Astrocyte of the cerebellum (primary cell): ENCODE measurements around the gene ARHGAP26.

Experiments used
- DNase-seq: peaks from one replicate; pipeline ENCODE4 v3.0.0-alpha.2; 2011; ENCODE audit warnings: low read depth
- H3K4me3 ChIP-seq: 2 replicates; pipeline ENCODE4 v1.5.1; 2011; ENCODE audit warnings: mild to moderate bottlenecking, low read depth, low read length, moderate library complexity
- in situ Hi-C: cut with HindIII; loops from 2 replicates; pipeline ENCODE4 v1.10.0; 2017; ENCODE audit warnings: low sequenced_read_pairs
- TF ChIP-seq, protein P1 (sequence below): IDR thresholded peaks from 2 replicates; pipeline ENCODE4 v1.5.1; 2012; ENCODE audit warnings: low read length, low read depth, moderate library complexity, mild to moderate bottlenecking; ENCODE audit errors: missing control alignments

ARHGAP26 gene

DNA sequence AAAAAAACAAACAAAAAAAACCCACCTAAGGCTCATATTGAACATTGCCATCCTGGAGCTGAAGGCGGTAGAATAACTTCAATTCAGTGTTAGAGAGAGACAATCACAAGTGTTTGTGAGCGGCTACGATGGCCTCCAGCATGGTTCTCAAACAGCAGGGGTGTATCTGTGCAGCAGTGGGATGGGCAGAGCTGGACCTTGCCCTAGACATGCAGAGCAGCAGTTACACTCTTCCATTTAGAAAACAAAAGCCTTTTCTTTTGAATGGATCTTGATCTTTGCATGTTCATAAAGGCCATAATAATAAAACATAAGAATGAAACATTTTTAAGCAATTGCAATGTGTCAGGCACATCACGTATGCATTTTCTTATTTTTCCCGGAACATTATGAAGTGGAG is 50.3 kb downstream of the ARHGAP26 start:
- H3K4me3 ChIP-seq, result no peak overlapping the region
- TF ChIP-seq, protein P1, sequence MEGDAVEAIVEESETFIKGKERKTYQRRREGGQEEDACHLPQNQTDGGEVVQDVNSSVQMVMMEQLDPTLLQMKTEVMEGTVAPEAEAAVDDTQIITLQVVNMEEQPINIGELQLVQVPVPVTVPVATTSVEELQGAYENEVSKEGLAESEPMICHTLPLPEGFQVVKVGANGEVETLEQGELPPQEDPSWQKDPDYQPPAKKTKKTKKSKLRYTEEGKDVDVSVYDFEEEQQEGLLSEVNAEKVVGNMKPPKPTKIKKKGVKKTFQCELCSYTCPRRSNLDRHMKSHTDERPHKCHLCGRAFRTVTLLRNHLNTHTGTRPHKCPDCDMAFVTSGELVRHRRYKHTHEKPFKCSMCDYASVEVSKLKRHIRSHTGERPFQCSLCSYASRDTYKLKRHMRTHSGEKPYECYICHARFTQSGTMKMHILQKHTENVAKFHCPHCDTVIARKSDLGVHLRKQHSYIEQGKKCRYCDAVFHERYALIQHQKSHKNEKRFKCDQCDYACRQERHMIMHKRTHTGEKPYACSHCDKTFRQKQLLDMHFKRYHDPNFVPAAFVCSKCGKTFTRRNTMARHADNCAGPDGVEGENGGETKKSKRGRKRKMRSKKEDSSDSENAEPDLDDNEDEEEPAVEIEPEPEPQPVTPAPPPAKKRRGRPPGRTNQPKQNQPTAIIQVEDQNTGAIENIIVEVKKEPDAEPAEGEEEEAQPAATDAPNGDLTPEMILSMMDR, result no peak
- no peak for DNase-seq
- in situ Hi-C loops, result no loop called here

DNA sequence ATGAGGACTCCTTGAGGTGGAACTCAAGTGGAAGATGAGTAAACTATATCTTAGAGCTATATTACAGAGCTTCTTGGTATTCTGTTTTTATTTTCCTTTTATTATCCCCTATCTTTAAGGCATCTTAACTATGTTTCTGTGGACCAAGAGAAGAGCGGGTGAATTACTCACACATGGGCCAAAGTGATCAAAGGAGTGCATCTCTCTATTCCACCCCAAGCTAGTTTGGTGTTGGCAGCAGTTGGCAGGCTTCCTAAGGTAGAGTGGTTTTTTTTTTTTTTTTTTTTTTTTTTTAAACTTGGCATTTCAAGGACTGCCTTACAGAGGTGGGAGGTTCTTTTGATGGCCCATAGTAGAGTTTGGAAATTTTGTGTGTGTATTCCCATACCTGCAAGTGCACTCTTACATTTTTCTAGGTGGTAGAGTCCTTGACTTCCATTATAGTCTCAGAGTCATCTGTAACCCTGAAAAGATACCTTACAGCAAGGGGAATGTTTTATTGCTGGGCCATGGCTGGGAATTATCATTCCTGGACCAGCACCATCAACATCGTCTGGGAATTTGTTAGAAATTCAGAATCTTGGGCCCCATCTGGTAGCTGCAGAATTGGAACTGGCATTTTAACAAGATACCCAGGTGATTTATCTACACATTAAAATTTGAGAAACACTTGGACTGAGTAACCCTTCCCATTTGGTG is 51.0 kb downstream of the ARHGAP26 start:
- H3K4me3 ChIP-seq, result no peak overlapping the region
- TF ChIP-seq, protein P1, result no peak
- in situ Hi-C loops, result no loop called here
- DNase-seq, result no peak

DNA sequence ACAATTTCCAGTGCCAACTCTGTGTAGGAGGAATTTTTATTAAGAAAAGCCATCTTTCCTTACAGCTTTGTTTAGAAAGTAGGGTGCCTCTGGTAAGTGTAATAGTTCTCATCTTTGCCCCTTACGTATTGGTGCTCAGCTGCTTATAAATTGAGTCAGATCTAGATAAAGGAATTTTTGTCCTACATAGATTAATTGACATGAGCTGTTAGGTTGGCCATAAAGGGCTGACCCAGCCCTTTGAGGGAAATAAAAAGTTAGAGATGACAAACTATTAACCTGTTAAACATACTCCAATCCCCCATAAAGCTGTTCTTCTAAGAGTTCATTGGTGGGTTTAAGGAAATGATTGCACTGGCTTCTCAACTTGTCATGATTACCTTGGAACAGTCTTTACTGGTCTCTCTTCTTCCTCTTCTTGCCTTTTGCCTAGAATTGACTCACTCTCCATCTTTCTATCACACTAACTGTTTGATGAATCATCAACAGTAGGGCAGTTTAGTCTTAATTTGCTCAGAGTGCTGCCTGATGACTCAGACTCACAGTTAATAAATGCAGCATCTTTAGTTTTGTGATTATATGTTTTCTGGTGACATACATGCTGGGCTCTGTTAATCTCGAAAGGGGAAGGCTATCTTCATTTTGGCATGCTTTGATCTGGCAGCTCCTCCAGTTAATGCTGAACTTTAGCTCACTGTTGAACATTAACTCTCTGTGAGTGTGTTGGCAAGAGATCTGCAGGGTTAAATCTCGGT is 51.7 kb downstream of the ARHGAP26 start:
- no peak overlapping the region for H3K4me3 ChIP-seq
- TF ChIP-seq, protein P1, result no peak
- in situ Hi-C loops, result no loop called here
- DNase-seq, result no peak

GRCh38 chr5:142823126-142823525 is 52.9 kb downstream of the ARHGAP26 start:
- in situ Hi-C loops, result no loop called here
- DNase-seq, result no peak

GRCh38 chr5:142823806-142824205 is 53.6 kb downstream of the ARHGAP26 start:
- no peak overlapping the region for H3K4me3 ChIP-seq
- in situ Hi-C loops, result no loop called here
- TF ChIP-seq, protein P1, result no peak
- DNase-seq, result no peak

More at GRCh38 chr5:142823126-142823525, 52.9 kb downstream of the ARHGAP26 start:
- TF ChIP-seq, protein P1, result no peak
- H3K4me3 ChIP-seq, result no peak overlapping the region

- in situ Hi-C loops, result no loop called here
- H3K4me3 ChIP-seq, result no peak overlapping the region
- TF ChIP-seq, protein P1, result no peak
- no peak for DNase-seq
Measured at GRCh38 chr5:142824391-142824790, 54.2 kb downstream of the ARHGAP26 start.
